Fibroblast of lung (primary cell): ENCODE measurements around the gene HCRT.

Source experiments
- EZH2 ChIP-seq: IDR thresholded peaks from 2 replicates; pipeline ENCODE4 v1.5.1; 2012; ENCODE audit warnings: low read length, control low read depth, mild to moderate bottlenecking; ENCODE audit errors: missing control alignments
- TF ChIP-seq, protein P1 (sequence below), 2 donors: IDR thresholded peaks in 1 of 2; conservative IDR thresholded peaks in 1 of 2; 1 replicate in 1 of 2; 2 replicates in 1 of 2; pipeline ENCODE4 v1.5.1; 2011 to 2012; ENCODE audit warnings: low read length in 2 of 2, control low read depth in 1 of 2, inconsistent platforms in 1 of 2, low read depth in 1 of 2, mild to moderate bottlenecking in 1 of 2

DNA sequence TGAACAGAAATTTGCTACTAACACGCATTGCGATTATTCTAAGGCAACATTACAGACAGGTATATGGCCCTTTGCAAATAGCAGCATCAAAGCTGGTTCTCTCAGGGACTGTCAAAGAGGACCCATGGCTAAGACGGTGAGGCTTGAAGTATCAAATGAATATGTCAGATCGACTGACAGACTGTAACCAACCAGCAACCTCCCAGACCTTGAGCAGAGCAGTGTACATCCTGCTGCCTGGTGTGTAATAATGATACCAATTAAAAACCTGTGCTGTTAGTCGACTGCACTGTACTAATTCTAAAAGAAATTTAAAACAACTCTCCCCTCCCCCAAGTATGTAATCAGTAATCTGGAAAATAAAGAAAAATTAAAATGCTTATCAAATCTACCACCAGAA lies 45.0 kb upstream of the HCRT start:
- TF ChIP-seq, protein P1, sequence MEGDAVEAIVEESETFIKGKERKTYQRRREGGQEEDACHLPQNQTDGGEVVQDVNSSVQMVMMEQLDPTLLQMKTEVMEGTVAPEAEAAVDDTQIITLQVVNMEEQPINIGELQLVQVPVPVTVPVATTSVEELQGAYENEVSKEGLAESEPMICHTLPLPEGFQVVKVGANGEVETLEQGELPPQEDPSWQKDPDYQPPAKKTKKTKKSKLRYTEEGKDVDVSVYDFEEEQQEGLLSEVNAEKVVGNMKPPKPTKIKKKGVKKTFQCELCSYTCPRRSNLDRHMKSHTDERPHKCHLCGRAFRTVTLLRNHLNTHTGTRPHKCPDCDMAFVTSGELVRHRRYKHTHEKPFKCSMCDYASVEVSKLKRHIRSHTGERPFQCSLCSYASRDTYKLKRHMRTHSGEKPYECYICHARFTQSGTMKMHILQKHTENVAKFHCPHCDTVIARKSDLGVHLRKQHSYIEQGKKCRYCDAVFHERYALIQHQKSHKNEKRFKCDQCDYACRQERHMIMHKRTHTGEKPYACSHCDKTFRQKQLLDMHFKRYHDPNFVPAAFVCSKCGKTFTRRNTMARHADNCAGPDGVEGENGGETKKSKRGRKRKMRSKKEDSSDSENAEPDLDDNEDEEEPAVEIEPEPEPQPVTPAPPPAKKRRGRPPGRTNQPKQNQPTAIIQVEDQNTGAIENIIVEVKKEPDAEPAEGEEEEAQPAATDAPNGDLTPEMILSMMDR (conservative IDR thresholded peaks at IDR 0.05 in 1 of 2, IDR thresholded peaks at IDR 0.05 in 1 of 2; ENCODE audit: low read depth in 1 of 2, low read length in 2 of 2) = no peak
- TF ChIP-seq EZH2 = no peak
